HG03025 (cell line): ENCODE results near the gene NTSR1.

ENCODE experiments used
- ATAC-seq: cut with Tn5 transposase; IDR thresholded peaks from one replicate; pipeline ENCODE4 v1.9.1; 2021; ENCODE audit warnings: mild to moderate bottlenecking, moderate library complexity; ENCODE audit not compliant: unreplicated experiment, low FRiP score

Gene NTSR1

DNA sequence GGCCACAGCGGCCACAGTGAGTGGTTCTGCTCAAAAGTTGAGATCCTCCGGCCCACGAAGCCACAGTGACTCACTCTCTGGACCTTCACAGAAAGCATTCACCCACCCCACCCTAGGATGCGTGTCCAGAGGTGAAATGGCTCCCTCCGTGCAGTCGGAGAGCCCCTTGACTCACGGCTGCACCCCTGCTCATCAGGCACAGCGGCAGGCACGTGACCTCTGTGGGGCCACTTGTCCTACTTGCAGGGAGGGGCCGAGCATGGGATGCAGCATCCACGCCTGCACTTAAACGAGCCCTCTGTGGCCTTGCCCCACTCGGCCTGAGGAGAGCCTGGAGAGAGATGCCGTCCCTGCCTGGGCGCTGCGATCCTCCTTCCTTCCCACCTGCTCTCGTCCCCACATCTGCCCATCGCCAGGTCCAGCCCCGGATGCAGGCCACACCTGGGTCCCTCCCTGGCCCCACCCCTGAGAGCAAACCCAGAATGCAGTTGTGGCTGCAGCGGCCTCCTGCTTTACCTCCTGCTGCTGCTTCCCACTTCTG is 28.7 kb downstream of the NTSR1 start:
- no peak for ATAC-seq

DNA sequence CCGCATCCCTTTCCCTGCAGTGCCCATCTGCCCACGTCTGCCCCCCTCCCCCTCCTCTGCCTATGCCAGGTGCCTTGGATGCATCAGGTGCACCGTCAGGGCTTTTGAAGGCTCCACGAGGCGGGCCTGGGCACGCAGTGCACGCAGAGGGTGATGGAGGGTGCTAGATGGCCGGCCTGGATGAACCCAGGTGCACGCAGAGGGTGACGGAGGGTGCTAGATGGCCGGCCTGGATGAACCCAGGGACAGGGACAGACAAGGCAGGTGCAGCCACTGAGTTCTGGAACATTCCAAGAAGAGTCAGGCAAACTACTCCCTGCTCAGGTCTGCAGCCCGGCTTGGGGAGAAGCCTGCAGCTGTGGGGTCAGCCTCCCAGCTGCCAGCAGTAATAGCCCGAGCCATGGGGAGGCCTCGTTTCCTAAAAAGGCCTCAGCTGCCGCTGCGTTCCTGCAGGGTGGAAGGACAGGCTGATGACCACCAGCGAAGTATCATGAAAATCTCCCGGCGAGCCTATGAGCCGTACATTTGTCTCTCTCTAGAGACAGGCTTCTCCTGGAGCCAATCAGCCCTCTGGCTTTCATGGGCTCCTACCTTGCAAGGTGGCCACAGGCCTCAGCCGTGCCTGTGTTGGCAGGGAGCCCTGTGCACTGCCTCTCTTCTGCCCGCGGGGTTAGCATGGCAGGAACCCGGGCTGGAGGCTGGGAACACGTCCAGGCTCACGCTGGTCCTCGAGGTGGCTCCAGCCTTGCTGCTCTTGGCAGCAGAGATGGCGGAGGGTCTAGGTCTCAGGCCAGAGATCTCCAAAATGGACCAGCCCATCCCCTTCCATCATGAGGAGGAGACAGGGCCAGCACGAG is 29.6 kb downstream of the NTSR1 start:
- ATAC-seq: no peak

DNA sequence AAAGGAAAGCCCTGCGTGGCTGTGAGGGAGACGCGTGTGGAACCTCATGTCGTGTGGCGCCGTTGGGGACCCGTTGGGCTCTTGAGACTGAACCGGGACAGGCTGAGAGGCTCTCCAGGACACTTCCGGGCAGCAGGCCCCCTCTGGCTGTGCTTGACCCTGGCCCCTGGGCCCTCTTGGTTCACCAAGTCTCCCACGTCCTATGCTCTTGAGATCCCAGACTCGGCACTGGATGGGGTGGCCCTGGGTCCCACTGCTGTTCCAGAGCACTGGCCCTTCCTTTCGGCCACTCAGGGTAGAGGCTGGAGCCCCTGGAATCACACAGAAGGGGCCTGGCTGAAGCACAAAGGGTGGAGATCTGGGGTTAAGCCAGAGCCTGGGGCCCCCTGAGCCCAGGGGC is 30.4 kb downstream of the NTSR1 start:
- no peak for ATAC-seq

DNA sequence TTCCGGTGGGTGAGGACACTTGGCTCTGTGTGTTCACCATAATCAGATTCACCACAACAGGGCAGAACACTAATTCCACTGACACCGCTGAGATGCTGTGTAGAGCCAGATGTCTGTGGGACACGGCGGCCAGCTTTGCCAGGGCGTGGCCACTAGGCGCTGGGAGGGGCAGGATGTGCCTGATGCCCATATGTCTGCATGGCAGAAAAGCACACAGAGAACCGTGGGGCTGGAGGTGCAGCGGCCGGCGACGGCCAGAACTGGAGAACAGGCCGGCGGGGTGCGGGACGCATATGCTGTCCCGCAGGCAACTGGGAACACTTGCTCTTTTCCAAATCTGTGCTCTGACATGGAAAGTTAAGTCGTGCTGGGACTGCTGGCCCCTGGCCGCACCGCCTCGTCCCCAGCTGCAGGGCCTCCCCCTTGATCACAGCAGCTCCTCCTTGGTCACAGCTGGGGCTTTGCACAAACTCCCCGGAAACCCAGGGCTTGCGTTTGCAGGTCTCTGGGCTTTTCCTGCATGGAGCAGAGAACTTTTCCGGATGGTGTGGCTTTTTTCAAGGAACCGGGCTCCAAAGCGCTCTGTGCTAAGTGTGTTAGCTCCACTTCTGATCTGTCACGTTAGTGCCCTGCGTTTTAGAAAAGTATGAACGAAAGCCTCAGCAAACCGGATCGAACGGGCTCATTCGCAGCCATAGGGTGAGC is 31.1 kb downstream of the NTSR1 start:
- peak; percentile 16 for ATAC-seq

DNA sequence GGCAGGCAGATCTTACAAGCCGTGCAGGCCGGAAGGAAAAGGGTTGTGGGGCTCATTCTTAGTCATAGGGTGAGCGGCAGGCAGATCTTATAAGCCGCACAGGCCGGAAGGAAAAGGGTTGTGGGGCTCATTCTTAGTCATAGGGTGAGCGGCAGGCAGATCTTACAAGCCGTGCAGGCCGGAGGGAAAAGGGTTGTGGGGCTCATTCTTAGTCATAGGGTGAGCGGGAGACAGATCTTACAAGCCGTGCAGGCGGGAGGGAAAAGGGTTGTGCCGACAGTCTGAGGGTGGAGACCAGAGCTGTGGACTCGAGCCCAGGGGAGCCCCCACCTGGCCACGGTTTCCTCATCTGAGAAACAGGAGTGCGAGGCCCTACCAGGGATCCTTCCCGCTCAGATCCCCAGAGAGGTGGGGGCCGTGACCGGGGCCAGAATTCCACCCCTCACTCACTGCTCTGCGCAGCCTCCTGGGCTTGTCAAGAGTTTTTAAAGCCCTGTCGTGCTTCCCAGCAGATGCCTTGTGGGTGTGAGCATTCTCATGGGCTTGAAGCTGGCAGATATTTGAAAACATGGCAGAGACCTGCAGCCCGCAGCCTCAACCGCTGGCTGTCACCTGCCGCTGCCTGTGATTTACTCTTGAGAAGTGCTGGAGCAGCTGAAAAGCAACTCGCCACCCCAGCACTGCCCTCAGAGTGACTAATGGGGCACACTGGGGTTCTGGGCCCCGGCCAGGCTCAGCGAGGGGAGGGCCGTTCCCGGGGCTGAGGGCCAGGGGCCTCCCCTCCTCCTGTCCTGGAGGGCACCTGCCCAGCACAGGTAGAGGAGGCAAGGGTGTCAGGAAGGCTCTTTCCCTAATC is 31.9 kb downstream of the NTSR1 start:
- peak; percentile 73 for ATAC-seq

DNA sequence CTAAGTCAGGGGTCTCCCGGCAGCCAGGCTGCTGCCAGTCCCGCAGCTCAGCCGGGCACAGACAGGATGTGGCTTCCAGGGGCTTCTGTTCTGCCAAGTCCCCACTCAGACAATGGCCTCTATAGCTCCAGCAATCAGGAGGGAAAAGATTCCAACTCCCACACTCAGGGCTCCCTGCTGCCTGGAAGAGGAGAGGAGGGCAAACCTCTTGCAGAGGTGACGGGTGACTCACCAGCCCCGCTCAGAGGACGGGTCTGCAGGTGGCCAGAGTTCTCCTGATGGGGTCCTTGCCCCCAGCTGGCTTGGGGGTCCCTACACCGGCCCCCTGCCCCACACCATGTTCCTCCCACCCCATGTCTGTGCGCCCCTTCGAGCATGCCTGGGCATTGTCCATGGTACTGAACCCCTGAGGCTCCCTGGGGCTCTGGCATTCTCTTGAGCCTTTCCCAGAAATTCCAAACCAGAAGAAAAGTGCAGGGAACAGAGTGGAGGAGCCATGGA is 32.6 kb downstream of the NTSR1 start:
- no peak for ATAC-seq

DNA sequence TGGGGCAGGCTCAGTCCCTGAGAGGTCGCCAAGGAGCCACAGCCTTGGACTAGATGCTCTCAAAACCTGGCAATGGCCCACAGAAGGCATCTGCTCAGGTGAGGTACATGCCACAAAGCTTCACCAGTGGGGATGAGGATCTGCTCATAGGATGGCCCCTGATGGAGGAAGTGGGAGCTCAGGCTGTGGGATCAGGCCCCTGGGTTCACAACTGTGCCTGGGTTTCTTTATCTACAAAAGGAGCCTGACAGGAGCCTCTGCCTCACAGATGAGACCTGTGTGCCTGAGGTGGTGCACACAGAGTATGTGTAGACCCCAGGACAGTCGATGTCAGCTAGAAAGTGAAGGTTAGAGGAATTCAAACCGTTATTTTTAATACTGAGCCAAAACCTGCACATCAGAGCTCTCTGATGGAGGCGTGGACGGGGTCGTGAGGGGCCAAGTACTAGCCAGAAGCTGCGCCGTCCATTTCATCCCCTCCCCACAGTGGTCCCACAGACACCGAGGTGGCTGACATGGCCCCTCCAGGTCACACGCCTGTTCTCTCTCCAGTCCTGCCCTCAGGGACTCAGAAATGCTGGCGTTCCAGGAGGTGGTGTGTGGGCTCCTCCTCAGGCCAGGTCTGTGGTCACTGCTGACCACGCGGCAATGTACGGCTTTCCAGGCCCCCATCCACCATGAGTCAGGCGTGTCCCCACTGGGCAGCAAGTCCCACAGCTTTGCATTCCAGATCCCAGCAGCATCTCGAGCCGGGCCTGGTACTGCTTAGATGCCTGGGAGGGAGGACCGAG is 33.3 kb downstream of the NTSR1 start:
- no peak for ATAC-seq

DNA sequence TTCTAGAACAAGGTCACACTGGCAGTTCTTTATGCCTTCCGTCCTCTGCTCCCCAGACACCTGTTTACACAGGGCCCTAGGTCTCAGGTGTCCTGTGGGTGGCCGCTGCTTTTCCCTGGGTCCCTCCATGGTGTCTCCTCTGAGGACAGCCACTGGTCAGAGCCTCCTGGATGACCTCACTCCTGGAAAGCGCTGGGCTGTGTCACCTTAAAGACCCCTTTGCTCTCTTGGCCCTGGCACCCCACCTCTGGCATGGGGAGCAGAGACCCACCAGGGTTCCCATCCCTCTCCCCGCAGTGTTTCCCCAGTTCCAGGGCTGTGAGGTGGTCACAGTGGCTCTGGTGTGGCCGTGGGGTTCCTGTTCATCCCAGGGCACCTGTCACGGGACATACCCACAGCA is 33.9 kb downstream of the NTSR1 start:
- no peak for ATAC-seq

DNA sequence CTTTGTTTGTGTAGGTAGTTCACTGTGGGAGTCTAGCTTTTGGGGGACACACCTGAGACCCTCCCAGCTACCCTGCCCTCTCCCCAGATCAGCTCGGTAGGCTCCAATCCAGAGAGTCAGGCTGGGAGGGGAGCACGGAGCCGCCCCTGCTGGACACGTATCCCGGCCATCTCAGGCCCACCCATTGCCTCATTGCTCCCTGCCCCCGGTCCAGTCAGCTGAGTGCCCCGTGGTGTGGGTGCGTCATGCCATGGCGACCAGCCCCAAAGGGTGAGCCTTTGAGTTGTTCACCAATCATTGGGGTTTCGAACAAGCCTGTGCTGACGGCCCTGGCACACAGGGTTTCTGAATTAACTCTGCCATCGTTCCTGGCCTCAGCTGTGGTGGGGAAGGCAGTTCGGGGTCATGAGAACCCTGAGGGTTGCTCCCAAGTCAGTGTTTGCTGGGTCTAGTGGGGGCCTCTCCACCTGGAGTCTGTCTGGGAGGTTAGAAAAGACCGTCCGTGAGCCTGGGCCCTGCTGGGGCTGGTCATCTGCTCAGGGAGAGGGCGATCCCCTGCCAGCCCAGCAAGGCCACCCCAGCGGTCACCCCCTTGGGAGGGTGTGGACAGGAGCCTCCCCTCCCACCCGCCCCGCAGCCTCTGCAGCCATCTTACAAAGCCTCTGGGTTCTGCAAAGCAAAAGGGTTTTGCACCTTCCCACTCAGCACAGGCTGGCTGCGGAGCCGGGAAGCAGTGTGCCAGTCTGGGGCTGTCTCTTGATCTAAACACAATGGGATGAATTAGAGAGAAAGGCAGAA is 34.5 kb downstream of the NTSR1 start:
- ATAC-seq: no peak

DNA sequence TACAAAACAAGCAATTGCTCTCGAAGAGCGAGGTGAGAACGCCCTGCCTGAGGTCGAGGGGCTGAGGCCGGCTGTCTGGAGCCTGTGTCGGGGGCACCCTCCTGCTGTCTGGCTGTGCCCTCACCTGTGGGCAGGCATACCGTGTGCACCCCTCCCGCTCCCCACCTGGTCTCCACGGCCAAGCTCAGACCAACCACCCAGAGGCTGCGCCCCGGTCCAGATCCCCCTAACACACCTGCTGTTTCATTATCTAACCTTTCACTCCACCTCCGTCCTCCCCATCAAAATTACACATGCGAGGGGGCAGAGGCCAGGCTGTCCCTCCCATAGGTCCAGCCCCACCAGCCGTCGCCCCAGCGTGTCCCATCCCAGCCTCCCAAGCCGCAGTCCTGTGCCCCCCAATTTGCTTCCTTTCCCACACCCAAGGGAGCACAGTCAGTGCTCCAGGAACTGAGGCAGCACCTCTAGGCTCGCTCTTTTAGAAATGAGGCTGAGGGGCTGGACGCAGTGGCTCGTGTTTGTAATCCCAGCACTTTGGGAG is 35.2 kb downstream of the NTSR1 start:
- ATAC-seq: no peak

DNA sequence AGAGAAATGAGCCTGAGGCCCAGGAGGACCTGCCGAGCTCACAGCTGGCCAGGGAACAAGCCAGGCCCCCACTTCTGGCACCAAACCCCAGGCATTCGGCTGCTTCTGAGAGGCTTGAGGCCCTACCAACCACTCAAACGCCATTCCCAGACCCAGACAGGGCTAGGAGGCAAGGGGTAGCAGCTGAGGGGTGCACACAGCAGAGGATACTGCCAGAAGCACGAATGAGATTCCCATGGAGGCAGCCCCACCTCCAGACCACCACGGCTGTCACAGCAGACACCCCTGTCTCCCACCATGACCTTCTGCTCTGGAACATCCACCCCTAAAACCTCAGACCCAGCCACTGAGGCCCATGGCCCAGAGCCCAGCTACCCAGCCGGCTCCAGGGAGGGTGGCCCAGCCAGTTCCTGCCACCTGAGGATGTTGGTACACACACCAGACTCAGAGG is 36.1 kb downstream of the NTSR1 start:
- ATAC-seq: no peak

DNA sequence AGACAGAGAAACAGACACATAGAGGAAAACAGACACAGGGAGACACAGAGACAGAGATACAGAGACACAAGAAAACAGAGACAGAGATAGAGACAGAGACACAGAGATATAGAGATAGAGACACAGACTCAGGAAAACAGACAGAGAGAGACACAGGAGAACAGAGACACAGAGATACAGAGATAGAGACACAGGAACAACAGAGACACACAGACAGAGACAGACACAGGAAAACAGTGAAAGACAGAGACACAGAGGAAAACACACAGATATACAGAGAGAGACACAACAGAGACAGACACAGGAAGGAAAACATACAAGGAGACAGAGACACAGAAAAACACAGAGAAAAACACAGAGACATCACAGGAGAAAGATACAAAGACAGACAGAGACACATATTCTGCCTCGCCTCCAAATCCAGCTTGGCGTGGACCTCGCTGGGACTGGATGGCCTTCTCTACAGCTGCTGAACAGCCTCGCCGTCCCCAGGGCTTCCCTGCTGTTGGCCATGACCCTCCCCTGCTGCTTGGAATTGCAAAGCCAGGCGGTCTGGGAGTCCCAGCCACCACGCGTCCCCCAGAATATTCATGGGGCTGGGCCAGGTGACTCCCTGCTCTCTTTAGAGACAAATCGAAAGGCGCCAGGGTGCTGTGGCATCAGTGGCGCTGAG is 36.8 kb downstream of the NTSR1 start:
- ATAC-seq: no peak

DNA sequence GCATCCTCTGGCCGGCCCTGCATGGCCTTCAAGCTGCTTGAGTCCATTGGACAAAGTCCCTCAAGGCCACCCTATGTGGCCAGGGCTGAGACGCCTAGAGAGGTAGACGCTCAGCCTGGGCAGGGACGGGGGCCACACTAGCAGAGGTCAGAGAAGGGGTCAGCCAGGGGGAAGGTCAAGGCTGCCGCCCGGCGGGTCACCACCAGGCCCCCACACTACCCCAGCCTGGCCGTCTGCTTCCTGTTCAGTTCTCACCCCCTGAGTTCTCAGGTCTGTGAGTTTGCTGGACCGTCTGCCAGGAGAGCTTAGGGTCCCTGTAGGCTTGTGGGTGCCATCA is 37.3 kb downstream of the NTSR1 start:
- ATAC-seq: no peak

DNA sequence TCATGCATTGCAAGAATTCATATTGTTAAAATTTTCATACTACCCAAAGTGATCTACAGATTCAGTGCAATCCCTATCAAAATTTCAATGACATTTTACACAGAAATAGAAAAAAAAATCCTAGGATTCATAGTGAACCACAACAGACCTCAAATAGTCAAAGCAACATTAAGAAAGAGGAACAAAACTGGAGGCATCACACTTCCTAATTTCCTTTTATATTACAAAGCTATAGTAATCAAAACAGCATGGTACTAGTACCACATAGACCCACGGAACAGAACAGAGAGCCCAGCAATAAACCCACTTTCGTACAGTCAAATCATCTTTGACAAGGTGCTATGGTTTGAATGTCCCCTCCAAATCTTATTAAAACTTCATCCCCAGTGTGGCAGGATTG is 39.7 kb downstream of the NTSR1 start:
- no peak for ATAC-seq

DNA sequence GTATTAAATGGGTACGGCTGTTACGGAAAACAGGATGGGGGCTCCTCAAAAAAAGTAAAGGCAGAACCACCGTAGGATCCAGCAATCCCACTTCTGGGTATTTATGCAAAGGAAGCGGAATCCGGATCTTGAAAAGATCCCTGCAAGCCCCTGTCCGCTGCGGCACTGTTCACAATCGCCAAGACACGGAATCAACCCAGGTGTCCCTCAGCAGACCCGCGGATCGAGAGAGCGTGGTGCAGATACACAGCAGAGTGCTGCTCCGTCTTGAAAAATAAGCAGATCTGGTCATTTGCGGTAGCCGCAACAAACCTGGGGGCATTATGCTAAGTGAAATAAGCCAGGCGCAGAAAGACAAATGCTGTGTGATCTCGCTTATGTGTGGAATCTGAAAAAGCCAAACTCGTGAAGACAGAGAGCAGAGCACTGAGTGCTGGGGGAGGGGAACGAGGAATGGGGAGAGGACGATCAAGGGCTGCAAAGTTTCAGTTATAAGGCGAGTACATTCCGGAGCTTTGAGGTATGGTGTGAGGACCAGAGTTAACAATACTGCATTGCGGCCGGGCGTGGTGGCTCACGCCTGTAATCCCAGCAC is 41.3 kb downstream of the NTSR1 start:
- ATAC-seq: no peak

DNA sequence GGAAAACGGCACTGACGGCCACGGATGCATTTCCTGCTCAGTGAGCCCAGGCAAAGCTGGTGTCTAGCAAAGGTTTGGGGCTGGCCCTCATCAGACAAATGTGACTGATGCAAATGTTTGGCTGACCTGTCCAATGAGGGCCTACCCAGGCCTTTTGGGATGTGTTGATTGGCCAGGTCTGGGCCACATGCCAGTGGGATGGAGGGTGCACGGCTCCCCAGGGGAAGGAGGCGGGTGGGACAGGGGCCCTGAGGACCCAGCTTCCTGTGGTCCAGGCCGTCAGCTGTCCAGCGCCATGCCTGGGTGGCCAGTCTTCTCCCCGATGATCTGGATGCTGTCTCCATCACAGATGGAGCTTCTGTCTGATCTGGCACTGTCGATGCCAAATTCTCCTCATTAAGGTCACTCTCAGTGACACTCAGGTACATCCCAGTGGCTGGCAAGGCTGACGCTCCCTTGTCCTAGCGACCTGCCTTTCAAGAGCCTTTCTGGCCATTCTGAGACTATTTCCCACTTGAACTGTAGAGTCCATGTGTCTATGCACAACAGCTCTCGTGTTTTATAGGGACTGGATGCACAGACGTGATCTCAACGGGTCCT is 43.0 kb downstream of the NTSR1 start:
- ATAC-seq: no peak

DNA sequence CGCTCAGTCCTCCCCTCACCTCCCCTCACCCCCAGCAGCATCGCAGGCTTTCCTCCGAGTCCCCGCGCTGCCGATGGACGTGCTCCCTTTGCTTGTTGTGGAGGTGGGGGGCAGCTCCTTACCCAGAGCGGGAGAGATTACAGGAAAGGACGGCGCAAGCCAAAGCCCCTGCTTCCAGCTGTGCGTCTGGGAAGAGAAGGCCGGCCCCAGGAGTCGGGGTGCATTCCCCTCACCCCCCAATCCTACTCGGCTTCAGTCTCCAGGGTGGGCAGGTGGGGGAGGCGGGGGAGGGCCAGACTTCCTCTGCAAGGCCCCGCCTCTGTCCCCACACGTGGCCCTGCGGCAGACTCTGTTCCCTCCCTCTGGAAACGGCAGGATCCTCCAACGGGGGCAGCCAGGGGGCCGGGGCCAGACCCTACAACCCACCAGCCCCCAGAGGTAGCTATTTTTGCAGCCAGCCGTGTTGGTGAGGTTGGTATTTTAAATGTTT is 43.6 kb downstream of the NTSR1 start:
- ATAC-seq: no peak
